Activated naive CD4-positive, alpha-beta T cell treated with Interleukin-2 at 50 U/mL for 16 hours (primary cell): ENCODE measurements around the gene PKP4.

ENCODE experiments used
- DNase-seq: peaks from one replicate; pipeline ENCODE4 v3.0.0-alpha.2; 2020

The PKP4 gene

GRCh38 chr2:158724803-158725381, 268.1 kb downstream of the PKP4 start:
- DNase-seq = no peak

- no peak for DNase-seq
These were observed 268.7 kb downstream of the PKP4 start for GRCh38 chr2:158725441-158725891.

- no peak for DNase-seq
These were observed 270.3 kb downstream of the PKP4 start for GRCh38 chr2:158726911-158727592.

GRCh38 chr2:158728422-158728821, 271.7 kb downstream of the PKP4 start:
- no peak for DNase-seq

- DNase-seq = no peak
These were observed 272.7 kb downstream of the PKP4 start for GRCh38 chr2:158729451-158729850.

GRCh38 chr2:158729873-158730620, 273.3 kb downstream of the PKP4 start:
- DNase-seq = no peak

- no peak for DNase-seq
These were observed 273.9 kb downstream of the PKP4 start for GRCh38 chr2:158730621-158731140.

- no peak for DNase-seq
These were observed 274.6 kb downstream of the PKP4 start for GRCh38 chr2:158731386-158731785.
